Activated CD8-positive, alpha-beta memory T cell treated with anti-CD3 and anti-CD28 coated beads, Interleukin-2, amount 10 ng/mL, durations not matched to agents 7 days and 5 days (primary cell): ENCODE data around the gene RSRC1. TPM values are rescaled to one million over a fixed set of nuclear protein-coding genes. Genes with fewer than 3 reads are reported as not detected.
"Not testable (repeated sequence)": the region's sequence is repeated elsewhere in the genome, so short reads cannot be mapped to it uniquely, and the experiment has no call there.

Experiments used
- ATAC-seq: fragments of 150-1000 bp; cut with Tn5 transposase; one replicate; pipeline ENCODE4 v1.10.0; 2021; ENCODE audit warnings: moderate library complexity
- CTCF ChIA-PET: fragments of 350-600 bp; sonication (Branson Sonifier 250); formaldehyde crosslinking; loops from one replicate; lab custom pipeline; 2021; ENCODE audit warnings: antibody characterized with exemption; lab: Charles Lee
- DNase-seq: peaks from one replicate; pipeline ENCODE4 v3.0.0-alpha.2; 2020
- H3K27ac Mint-ChIP-seq: one replicate; pipeline ENCODE4 v1.8.0; 2021; ENCODE audit warnings: mild to moderate bottlenecking, mixed read lengths
- H3K27me3 Mint-ChIP-seq: one replicate; pipeline ENCODE4 v1.8.0; 2021; ENCODE audit warnings: mixed read lengths
- H3K36me3 Mint-ChIP-seq: one replicate; pipeline ENCODE4 v1.8.0; 2021; ENCODE audit warnings: mild to moderate bottlenecking, mixed read lengths
- H3K4me1 Mint-ChIP-seq: one replicate; pipeline ENCODE4 v1.8.0; 2021; ENCODE audit warnings: mixed read lengths
- H3K4me3 Mint-ChIP-seq: one replicate; pipeline ENCODE4 v1.8.0; 2021; ENCODE audit warnings: mild to moderate bottlenecking, moderate library complexity, mixed read lengths
- H3K9me3 Mint-ChIP-seq: one replicate; pipeline ENCODE4 v1.8.0; 2022; ENCODE audit warnings: low read depth, mixed read lengths
- total RNA-seq, 2 experiments: library from RNA; stranded (reverse); gene quantifications; one replicate each; pipeline ENCODE4 v1.2.3, GENCODE V29; 2021

The RSRC1 gene
- total RNA-seq, 2 experiments from 2014 or later, result 45.1 to 45.4 TPM

- H3K9me3 Mint-ChIP-seq, ATAC-seq, DNase-seq, CTCF ChIA-PET, H3K27me3 Mint-ChIP-seq, H3K4me3 Mint-ChIP-seq, H3K4me1 Mint-ChIP-seq, H3K27ac Mint-ChIP-seq: not testable (repeated sequence)
- H3K36me3 Mint-ChIP-seq, result peaks cover 11% of the 10 kb centered on the region
Observed at GRCh38 chr3:158340951-158341350, 231.1 kb downstream of the RSRC1 start.

GRCh38 chr3:158347966-158348365, 238.1 kb downstream of the RSRC1 start:
- ATAC-seq, result no peak
- H3K9me3 Mint-ChIP-seq, result peaks cover 4% of the 10 kb centered on the region
- no peak for DNase-seq
- H3K27ac Mint-ChIP-seq, result no peak overlapping the region
- peaks cover 6% of the 10 kb centered on the region for H3K4me1 Mint-ChIP-seq
- H3K36me3 Mint-ChIP-seq, result peaks cover 6% of the 10 kb centered on the region
- CTCF ChIA-PET, result no interaction called here
- no peaks in the 10 kb centered on the region for H3K27me3 Mint-ChIP-seq
- H3K4me3 Mint-ChIP-seq, result no peak overlapping the region

- Mint-ChIP-seq H3K4me1 (peaks cover 7% of the 10 kb centered on the region), H3K4me3 (no peak overlapping the region), H3K36me3 (peaks cover 4% of the 10 kb centered on the region), H3K9me3 (no peaks in the 10 kb centered on the region), H3K27ac (no peak overlapping the region), H3K27me3 (no peaks in the 10 kb centered on the region)
- DNase-seq, result no peak
- CTCF ChIA-PET, result no interaction called here
- ATAC-seq, result no peak
Observed at GRCh38 chr3:158350971-158351370, 241.1 kb downstream of the RSRC1 start.

GRCh38 chr3:158352551-158352950, 242.7 kb downstream of the RSRC1 start:
- H3K27me3 Mint-ChIP-seq, result no peaks in the 10 kb centered on the region
- ATAC-seq, result no peak
- peaks cover 7% of the 10 kb centered on the region for H3K4me1 Mint-ChIP-seq
- peaks cover 4% of the 10 kb centered on the region for H3K36me3 Mint-ChIP-seq
- no peak overlapping the region for H3K27ac Mint-ChIP-seq
- CTCF ChIA-PET, result no interaction called here
- no peaks in the 10 kb centered on the region for H3K9me3 Mint-ChIP-seq
- no peak overlapping the region for H3K4me3 Mint-ChIP-seq
- DNase-seq, result no peak

- no peaks in the 10 kb centered on the region for H3K27me3 Mint-ChIP-seq
- H3K4me3 Mint-ChIP-seq, result no peak overlapping the region
- H3K27ac Mint-ChIP-seq, result no peak overlapping the region
- CTCF ChIA-PET, result no interaction called here
- H3K36me3 Mint-ChIP-seq, result peaks cover 2% of the 10 kb centered on the region
- ATAC-seq (no peak), DNase-seq (no peak)
- peaks cover 7% of the 10 kb centered on the region for H3K4me1 Mint-ChIP-seq
- no peaks in the 10 kb centered on the region for H3K9me3 Mint-ChIP-seq
Observed at GRCh38 chr3:158354713-158355112, 244.8 kb downstream of the RSRC1 start.

DNA sequence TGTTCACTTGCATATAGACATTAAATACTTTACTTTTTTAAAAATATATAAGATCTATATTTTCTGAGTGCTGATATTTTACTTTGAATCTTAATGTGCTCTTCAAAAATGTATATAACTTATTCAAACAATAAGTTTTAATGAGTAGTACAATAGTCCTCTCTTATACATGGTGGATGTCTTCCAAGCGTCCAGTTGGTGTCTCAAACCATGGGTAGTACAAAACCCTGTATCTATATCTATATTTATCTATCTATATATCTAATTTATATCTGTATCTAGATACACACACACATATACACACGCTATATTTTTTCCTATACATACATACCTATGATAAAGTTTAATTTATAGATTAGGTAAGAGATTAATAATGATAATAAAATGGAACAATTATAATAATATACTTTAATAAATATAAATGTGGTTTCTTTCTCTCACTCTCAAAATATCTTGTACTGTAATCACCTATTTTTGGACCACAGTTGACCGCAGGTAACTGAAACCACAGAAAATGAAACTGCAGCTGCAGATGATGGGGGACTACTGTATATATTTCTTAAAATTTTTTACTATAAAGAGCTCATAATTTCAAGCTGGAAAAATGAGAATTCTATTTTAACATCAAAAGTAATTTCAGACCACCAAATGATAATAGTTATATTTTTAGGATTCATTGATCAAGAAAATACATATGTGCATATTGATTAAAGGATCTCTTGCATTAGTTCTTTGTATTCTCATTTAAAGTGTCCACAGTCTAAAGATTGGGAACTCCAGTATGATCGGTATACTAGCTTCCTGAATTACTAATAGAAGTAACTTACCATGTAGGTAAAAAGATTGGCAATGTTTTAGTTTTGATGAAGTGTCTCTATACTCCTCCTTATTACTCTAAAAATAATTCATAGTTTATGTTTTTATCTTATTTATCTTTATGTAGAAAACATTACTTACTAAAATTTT, 246.0 kb downstream of the RSRC1 start:
- CTCF ChIA-PET, result no interaction called here
- ATAC-seq (no peak), DNase-seq (no peak)
- H3K9me3 Mint-ChIP-seq, result no peaks in the 10 kb centered on the region
- no peak overlapping the region for H3K4me3 Mint-ChIP-seq
- no peak overlapping the region for H3K27ac Mint-ChIP-seq
- peaks cover 3% of the 10 kb centered on the region for H3K36me3 Mint-ChIP-seq
- H3K27me3 Mint-ChIP-seq, result no peaks in the 10 kb centered on the region
- peaks cover 7% of the 10 kb centered on the region for H3K4me1 Mint-ChIP-seq

DNA sequence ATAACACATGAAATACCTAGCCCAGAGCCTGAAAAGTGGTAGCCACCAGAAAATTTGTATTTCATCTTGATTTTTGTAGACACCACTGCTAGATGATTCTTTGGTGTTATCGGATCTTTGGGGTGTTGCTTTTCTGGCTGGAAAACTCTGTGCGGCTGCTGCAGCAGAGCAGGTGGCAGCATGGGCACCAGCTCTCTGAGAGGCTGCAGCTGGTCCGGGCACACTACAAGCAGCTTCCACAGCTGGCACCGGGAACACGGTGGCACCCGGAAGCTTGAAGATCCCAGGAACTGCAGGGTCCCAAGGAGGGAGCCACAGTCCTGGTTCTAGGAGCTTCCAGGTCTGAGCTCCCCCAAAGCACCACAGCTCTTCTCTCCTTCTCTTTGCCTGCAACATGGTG, 249.4 kb downstream of the RSRC1 start:
- CTCF ChIA-PET, result no interaction called here
- peaks cover 1% of the 10 kb centered on the region for H3K4me1 Mint-ChIP-seq
- no peak overlapping the region for H3K4me3 Mint-ChIP-seq
- H3K36me3 Mint-ChIP-seq, result peaks cover 8% of the 10 kb centered on the region
- ATAC-seq (no peak), DNase-seq (no peak)
- no peak overlapping the region for H3K27ac Mint-ChIP-seq
- no peaks in the 10 kb centered on the region for H3K9me3 Mint-ChIP-seq
- no peaks in the 10 kb centered on the region for H3K27me3 Mint-ChIP-seq

DNA sequence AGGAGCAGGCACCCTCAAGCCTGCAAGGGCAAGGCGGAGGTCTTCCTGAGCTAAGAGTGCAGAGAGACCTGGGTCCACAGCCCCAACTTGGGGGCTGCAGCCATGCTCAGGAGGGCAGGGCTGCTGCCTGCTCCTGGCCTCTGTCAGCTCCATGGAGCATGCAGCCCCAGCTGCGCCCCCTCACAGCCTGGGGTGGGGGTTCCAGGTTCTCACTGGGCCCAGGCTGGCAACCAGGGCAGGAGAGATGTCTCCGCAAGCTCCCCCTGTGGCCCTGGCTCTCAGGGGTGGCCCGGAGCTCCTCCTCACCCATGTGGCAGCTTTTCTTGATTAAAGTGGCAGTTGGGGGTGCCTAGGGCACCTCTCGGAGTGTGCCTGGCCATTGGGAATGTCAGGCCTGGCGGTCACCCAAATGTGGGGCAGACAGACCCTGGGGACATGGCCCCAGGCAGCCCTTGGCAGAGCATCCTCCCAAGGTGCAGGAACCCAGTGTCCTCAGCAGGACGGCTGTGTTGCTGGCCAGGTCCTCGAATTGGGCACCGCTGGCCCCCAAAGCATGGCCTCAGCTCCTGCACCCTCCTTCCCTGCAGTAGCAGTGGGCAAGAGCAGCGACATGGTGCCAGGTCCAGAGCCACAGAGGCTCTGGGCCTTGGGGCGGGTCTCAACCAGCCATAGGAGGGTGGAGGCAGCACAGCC, 251.0 kb downstream of the RSRC1 start:
- Mint-ChIP-seq H3K4me1 (peaks cover under 1% of the 10 kb centered on the region), H3K27me3 (no peaks in the 10 kb centered on the region), H3K27ac (no peak overlapping the region), H3K36me3 (peaks cover 10% of the 10 kb centered on the region), H3K4me3 (no peak overlapping the region), H3K9me3 (no peaks in the 10 kb centered on the region)
- no peak for DNase-seq
- no peak for ATAC-seq
- CTCF ChIA-PET, result no interaction called here

DNA sequence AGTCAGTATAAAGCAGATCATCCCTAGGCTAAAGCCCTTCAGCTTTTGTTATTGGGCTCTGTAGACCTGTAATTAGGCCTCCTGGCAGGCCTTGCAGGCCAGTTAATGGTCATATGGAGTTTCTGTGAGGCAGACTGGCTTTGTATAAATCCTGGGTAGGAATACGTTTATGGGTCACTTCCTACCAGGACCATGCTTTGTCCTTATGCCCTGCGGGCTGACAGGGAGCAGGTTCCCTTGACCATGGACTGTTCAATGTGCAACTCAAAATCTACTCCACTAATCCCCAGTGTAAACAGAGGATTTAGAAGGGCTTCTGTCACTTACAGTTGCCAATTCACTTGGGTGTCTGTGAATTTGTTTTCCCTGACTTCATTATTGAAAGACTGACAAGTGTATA, 258.4 kb downstream of the RSRC1 start:
- Mint-ChIP-seq H3K27ac (no peak overlapping the region), H3K9me3 (peaks cover 2% of the 10 kb centered on the region), H3K4me3 (no peak overlapping the region), H3K36me3 (peaks cover 2% of the 10 kb centered on the region), H3K27me3 (no peaks in the 10 kb centered on the region), H3K4me1 (no peaks in the 10 kb centered on the region)
- ATAC-seq (no peak), DNase-seq (no peak)
- CTCF ChIA-PET, result no interaction called here

DNA sequence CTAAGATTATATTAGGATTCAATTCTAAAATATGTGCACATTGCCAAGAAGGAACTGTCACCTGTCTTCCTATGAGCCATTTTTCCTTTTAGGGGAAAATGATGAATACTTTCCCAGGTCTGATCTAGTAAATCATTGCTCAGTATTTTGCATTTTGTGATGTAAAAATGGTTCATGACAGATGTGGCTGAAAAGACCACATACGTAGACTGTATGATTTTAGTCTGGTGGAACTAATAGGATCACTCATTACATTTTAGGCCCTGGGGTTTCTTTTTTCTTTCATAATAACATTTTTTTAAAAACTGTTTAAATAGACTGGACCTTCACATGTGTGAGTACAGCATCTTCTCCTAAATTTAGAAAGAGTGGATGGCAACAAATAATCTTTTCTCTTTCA, 259.4 kb downstream of the RSRC1 start:
- H3K4me3 Mint-ChIP-seq, result no peak overlapping the region
- no peak for ATAC-seq
- no peak overlapping the region for H3K27ac Mint-ChIP-seq
- no peak for DNase-seq
- H3K27me3 Mint-ChIP-seq, result no peaks in the 10 kb centered on the region
- no peaks in the 10 kb centered on the region for H3K4me1 Mint-ChIP-seq
- CTCF ChIA-PET, result no interaction called here
- H3K9me3 Mint-ChIP-seq, result peaks cover 2% of the 10 kb centered on the region
- peaks cover 2% of the 10 kb centered on the region for H3K36me3 Mint-ChIP-seq

GRCh38 chr3:158379517-158379916, 269.6 kb downstream of the RSRC1 start:
- Mint-ChIP-seq H3K9me3 (no peaks in the 10 kb centered on the region), H3K27ac (no peak overlapping the region), H3K36me3 (peaks cover 1% of the 10 kb centered on the region), H3K4me3 (no peak overlapping the region), H3K27me3 (no peaks in the 10 kb centered on the region), H3K4me1 (no peaks in the 10 kb centered on the region)
- ATAC-seq, result no peak
- CTCF ChIA-PET, result interaction anchor here (0.7 kb wide), 1 partner anchor 17 kb away, joined by 3 read pairs; no protein-coding TSS in a partner anchor
- no peak for DNase-seq

DNA sequence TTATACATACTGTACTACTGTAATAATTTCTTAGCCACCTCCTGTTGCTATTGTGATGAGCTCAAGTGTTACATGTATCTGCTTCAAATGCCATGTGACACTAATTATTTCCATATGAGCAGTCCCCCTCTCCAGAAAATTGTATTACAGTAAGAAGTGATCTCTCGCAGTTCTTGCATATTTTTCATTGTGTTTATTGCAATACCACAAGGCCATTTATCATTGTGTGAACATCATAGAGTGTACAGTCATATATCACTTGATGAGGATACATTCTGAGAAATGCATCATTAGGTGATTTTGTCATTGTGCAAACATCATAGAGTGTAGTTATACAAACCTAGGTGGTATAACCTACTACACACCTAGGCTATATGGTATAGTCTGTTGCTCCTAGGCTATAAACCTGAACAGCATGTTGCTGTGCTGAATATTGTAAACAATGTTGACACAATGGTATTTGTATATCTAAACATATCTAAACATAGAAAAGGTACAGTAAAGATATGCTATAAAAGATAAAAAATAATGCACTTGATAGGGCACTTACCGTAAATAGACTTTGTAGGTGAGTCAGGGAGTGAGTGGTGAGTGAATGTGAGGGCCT, 271.5 kb downstream of the RSRC1 start:
- peaks cover 1% of the 10 kb centered on the region for H3K36me3 Mint-ChIP-seq
- H3K4me3 Mint-ChIP-seq, result no peak overlapping the region
- no peak for ATAC-seq
- no peak overlapping the region for H3K27ac Mint-ChIP-seq
- no peaks in the 10 kb centered on the region for H3K9me3 Mint-ChIP-seq
- CTCF ChIA-PET, result no interaction called here
- H3K27me3 Mint-ChIP-seq, result no peaks in the 10 kb centered on the region
- no peak for DNase-seq
- no peaks in the 10 kb centered on the region for H3K4me1 Mint-ChIP-seq

GRCh38 chr3:158382479-158382878, 272.6 kb downstream of the RSRC1 start:
- Mint-ChIP-seq H3K27ac (no peak overlapping the region), H3K27me3 (no peaks in the 10 kb centered on the region), H3K9me3 (no peaks in the 10 kb centered on the region), H3K4me1 (no peaks in the 10 kb centered on the region), H3K4me3 (no peak overlapping the region), H3K36me3 (peaks cover 1% of the 10 kb centered on the region)
- DNase-seq (no peak), ATAC-seq (no peak)
- CTCF ChIA-PET, result no interaction called here
